ENCODE data around the gene SOX2.

Gene SOX2

DNA sequence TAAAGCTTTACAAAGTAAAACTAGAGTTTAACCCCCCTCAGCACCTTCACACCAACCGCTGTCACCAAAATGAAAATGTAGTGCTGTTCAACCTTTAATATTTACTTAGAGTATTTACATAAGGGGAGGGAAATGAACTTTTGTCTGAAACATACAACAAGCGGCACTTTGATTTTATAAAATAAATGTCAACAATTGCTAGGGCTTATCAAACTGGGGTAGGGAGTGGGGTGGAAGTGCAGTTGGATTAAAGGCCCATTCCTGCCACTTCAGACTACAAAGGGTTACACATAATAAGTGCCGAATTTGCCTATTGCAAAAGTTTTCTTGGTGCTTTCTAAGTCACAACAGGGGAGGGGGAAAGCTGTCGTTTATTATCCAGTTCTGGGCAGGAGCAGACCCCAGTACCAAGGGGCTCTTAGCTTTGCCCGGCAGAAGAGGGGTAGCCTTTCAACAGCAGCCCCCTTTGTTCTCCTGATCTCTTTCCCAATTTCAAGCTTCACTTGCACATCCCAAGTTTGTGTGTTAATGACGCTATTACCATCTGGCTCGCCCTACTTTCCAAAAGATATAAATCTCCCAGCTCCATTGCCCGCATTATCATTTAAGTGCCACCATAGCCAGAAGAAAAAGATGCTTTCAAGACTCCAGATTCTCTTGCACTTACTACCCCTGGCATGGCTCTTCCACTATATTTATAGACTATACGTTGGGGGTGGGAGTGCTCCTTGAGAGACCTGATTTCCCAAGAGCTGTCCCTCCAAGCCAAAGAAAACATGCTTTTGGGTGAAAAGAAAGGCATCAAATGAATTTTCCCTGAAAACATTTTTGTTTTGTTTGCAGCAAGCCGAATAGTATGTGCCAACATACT is 17.0 kb downstream of the SOX2 start:
- TF ChIP-seq, protein P1, sequence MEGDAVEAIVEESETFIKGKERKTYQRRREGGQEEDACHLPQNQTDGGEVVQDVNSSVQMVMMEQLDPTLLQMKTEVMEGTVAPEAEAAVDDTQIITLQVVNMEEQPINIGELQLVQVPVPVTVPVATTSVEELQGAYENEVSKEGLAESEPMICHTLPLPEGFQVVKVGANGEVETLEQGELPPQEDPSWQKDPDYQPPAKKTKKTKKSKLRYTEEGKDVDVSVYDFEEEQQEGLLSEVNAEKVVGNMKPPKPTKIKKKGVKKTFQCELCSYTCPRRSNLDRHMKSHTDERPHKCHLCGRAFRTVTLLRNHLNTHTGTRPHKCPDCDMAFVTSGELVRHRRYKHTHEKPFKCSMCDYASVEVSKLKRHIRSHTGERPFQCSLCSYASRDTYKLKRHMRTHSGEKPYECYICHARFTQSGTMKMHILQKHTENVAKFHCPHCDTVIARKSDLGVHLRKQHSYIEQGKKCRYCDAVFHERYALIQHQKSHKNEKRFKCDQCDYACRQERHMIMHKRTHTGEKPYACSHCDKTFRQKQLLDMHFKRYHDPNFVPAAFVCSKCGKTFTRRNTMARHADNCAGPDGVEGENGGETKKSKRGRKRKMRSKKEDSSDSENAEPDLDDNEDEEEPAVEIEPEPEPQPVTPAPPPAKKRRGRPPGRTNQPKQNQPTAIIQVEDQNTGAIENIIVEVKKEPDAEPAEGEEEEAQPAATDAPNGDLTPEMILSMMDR (IDR thresholded peaks at IDR 0.05; ENCODE audit: low read depth, low read length), result no peak
- TF ChIP-seq EZH2phosphoT487 (IDR thresholded peaks at IDR 0.05; ENCODE audit: low read depth), result no peak
- no peak overlapping the region for H3K4me2 ChIP-seq (ENCODE audit: low read length)
- no peaks in the 10 kb centered on the region for H3K4me1 ChIP-seq (ENCODE audit: low read length)
- no peak overlapping the region for H3K9ac ChIP-seq (ENCODE audit: low read length)
- H4K20me1 ChIP-seq (ENCODE audit: insufficient read depth, low read length), result no peaks in the 10 kb centered on the region
- H3K27me3 ChIP-seq (ENCODE audit: low read depth, low read length), result no peaks in the 10 kb centered on the region
- no peaks in the 10 kb centered on the region for H3K9me3 ChIP-seq (ENCODE audit: insufficient read depth, low read length)
- no peak overlapping the region for H3K27ac ChIP-seq (ENCODE audit: low read length)
- H3K79me2 ChIP-seq (ENCODE audit: low read length), result no peaks in the 10 kb centered on the region
- H2AFZ ChIP-seq (ENCODE audit: low read depth, low read length), result no peak overlapping the region
- H3K36me3 ChIP-seq (replicated peaks; ENCODE audit: low read depth, low read length), result no peaks in the 10 kb centered on the region
- no peak overlapping the region for H3K4me3 ChIP-seq (ENCODE audit: low read length)

DNA sequence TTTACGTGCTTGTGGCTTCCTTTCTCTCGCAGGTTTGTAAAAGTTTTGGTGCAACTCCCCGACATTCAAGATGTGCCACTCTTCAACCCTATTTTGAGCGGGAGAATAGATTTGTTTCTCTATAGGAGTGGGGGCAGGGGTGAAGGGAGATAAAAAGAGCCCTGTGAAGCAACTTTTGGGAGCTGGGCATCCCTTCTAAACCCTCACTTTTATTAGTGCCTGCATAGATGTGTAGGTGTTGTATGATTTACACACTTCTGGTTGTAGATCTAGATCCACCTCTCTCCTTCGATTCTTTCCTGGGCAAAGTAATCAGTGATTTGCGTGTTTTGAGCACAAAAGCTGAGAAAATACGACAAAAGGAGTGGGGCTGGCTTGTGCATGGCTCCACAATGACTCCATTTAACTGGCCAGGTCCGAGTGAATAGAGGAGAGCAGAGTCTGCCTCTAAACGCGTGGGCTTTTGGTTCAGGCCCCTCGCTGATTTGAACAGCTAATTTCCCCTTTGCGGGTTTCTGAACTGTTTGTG is 17.7 kb downstream of the SOX2 start:
- Histone ChIP-seq H2AFZ (ENCODE audit: low read depth, low read length) (no peak overlapping the region), H3K27ac (ENCODE audit: low read length) (no peak overlapping the region), H3K4me2 (ENCODE audit: low read length) (no peak overlapping the region), H3K9ac (ENCODE audit: low read length) (no peak overlapping the region), H4K20me1 (ENCODE audit: insufficient read depth, low read length) (no peaks in the 10 kb centered on the region), H3K27me3 (ENCODE audit: low read depth, low read length) (no peaks in the 10 kb centered on the region), H3K9me3 (ENCODE audit: insufficient read depth, low read length) (no peaks in the 10 kb centered on the region), H3K4me1 (ENCODE audit: low read length) (no peaks in the 10 kb centered on the region), H3K36me3 (replicated peaks; ENCODE audit: low read depth, low read length) (no peaks in the 10 kb centered on the region), H3K4me3 (ENCODE audit: low read length) (no peak overlapping the region), H3K79me2 (ENCODE audit: low read length) (no peaks in the 10 kb centered on the region)
- TF ChIP-seq EZH2phosphoT487 (IDR thresholded peaks at IDR 0.05; ENCODE audit: low read depth), result no peak
- TF ChIP-seq, protein P1 (IDR thresholded peaks at IDR 0.05; ENCODE audit: low read depth, low read length), result no peak

DNA sequence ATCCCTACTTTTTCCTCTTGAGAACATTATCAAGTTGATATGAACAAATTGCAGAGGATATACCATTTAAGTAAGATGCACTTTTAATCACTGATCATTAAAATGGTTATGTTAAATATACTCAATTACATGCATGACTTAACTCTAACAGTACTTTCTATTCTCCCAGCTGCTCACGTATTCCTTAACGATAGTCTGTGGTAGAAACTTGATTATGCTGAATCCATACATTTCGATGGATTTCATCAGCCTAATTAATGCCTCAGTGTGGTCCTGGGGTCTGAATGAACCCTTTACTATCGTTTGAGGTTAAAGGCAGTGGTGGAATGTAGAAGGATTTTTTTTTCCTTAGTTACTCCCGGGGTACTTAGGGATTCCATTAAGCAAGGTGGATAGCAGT is 18.6 kb downstream of the SOX2 start:
- H3K79me2 ChIP-seq (ENCODE audit: low read length), result no peaks in the 10 kb centered on the region
- no peak overlapping the region for H3K27ac ChIP-seq (ENCODE audit: low read length)
- no peak overlapping the region for H3K9ac ChIP-seq (ENCODE audit: low read length)
- no peak overlapping the region for H2AFZ ChIP-seq (ENCODE audit: low read depth, low read length)
- H3K4me2 ChIP-seq (ENCODE audit: low read length), result no peak overlapping the region
- H3K36me3 ChIP-seq (replicated peaks; ENCODE audit: low read depth, low read length), result no peaks in the 10 kb centered on the region
- no peaks in the 10 kb centered on the region for H3K4me1 ChIP-seq (ENCODE audit: low read length)
- H3K27me3 ChIP-seq (ENCODE audit: low read depth, low read length), result no peaks in the 10 kb centered on the region
- no peak overlapping the region for H3K4me3 ChIP-seq (ENCODE audit: low read length)
- TF ChIP-seq, protein P1 (IDR thresholded peaks at IDR 0.05; ENCODE audit: low read depth, low read length), result no peak
- no peak for TF ChIP-seq EZH2phosphoT487 (IDR thresholded peaks at IDR 0.05; ENCODE audit: low read depth)
- H3K9me3 ChIP-seq (ENCODE audit: insufficient read depth, low read length), result no peaks in the 10 kb centered on the region
- no peaks in the 10 kb centered on the region for H4K20me1 ChIP-seq (ENCODE audit: insufficient read depth, low read length)

DNA sequence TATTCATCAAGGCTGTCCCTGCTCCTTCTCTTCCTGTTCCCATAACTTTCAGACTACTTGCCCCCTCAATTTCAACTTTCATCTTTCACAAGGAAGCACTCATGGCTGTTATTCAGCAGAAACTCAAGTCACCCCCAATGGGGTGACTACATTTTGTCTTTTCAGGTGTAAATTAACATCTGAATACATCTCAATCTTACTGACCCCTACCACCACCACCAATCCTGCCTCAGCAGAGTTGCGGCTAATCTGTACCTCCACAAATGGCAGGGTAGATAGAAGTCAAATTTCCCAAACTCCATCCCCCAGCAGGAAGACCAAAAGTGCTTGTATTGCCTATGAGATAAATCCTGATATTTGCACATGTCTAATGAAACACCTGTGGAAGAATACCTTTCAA is 19.2 kb downstream of the SOX2 start:
- no peak for TF ChIP-seq EZH2phosphoT487 (IDR thresholded peaks at IDR 0.05; ENCODE audit: low read depth)
- TF ChIP-seq, protein P1 (IDR thresholded peaks at IDR 0.05; ENCODE audit: low read depth, low read length), result no peak
- H3K9ac ChIP-seq (ENCODE audit: low read length), result no peak overlapping the region
- no peak overlapping the region for H3K4me3 ChIP-seq (ENCODE audit: low read length)
- H3K27me3 ChIP-seq (ENCODE audit: low read depth, low read length), result no peaks in the 10 kb centered on the region
- H3K9me3 ChIP-seq (ENCODE audit: insufficient read depth, low read length), result no peaks in the 10 kb centered on the region
- no peak overlapping the region for H3K4me2 ChIP-seq (ENCODE audit: low read length)
- no peaks in the 10 kb centered on the region for H4K20me1 ChIP-seq (ENCODE audit: insufficient read depth, low read length)
- no peak overlapping the region for H3K27ac ChIP-seq (ENCODE audit: low read length)
- H3K36me3 ChIP-seq (replicated peaks; ENCODE audit: low read depth, low read length), result no peaks in the 10 kb centered on the region
- H3K4me1 ChIP-seq (ENCODE audit: low read length), result no peaks in the 10 kb centered on the region
- no peak overlapping the region; the same call in 1 of the 2 replicates for H2AFZ ChIP-seq (ENCODE audit: low read depth, low read length)
- H3K79me2 ChIP-seq (ENCODE audit: low read length), result no peaks in the 10 kb centered on the region

Data from OCI-LY3 (cell line).